Endothelial cell of umbilical vein (primary cell): ENCODE data around the gene LRRC32.

Source experiments
- CTCF ChIP-seq, 2 donors: IDR thresholded peaks; 1 replicate in 1 of 2; 2 replicates in 1 of 2; pipeline ENCODE4 v1.5.1; 2011; ENCODE audit warnings: low read length in 2 of 2, mild to moderate bottlenecking in 2 of 2, moderate library complexity in 2 of 2, control low read depth in 1 of 2, inconsistent platforms in 1 of 2, low read depth in 1 of 2; ENCODE audit not compliant: insufficient read depth in 1 of 2; ENCODE audit errors: extremely low read depth in 1 of 2
- EZH2 ChIP-seq: IDR thresholded peaks from 2 replicates; pipeline ENCODE4 v1.6.1; 2012; ENCODE audit warnings: borderline replicate concordance, low read depth, mild to moderate bottlenecking, moderate library complexity, low read length, inconsistent platforms; ENCODE audit not compliant: severe bottlenecking
- MAX ChIP-seq: IDR thresholded peaks from 2 replicates; pipeline ENCODE4 v1.6.1; 2011; ENCODE audit not compliant: insufficient read depth, insufficient read length

GRCh38 chr11:76656050-76656531 lies 14.5 kb downstream of the LRRC32 start:
- TF ChIP-seq MAX (no peak), CTCF (IDR thresholded peaks at IDR 0.05; ENCODE audit: extremely low read depth in 1 of 2, insufficient read depth in 1 of 2, low read depth in 1 of 2, low read length in 2 of 2) (no peak), EZH2 (no peak)
